ENCODE measurements around the gene HEBP1.
A peak's percentile ranks its signal among the peaks of the same experiment; 100 is the strongest.

HEBP1 gene

DNA sequence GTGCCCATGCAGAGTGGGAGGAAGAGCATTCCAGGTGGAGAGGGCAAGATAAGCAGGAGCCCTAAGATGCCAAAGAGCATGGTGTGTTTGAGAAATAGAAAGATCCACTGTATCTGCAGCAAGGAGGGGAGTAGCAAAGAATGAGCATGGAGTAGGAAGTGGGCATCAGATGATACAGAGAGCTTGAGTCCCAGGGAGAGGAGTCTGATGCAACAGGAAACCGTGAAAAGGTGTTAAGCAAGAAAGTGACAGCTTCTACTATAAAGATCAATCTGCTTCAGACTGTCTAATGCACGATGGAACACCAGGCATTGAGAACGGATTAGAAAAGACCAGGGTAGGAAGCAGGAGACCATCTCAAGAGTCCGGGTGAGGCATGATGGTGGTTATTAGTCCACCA, 35.8 kb downstream of the HEBP1 start:
- no peak overlapping the region for H3K4me3 ChIP-seq (ENCODE audit: low read length)
- DNase-seq (ENCODE audit: low read depth, low spot score) = peak; percentile 66

GRCh38 chr12:12960639-12961209, 39.3 kb downstream of the HEBP1 start:
- no peak for DNase-seq (ENCODE audit: low read depth, low spot score)
- H3K4me3 ChIP-seq (ENCODE audit: low read length) = no peak overlapping the region

- no peak overlapping the region for H3K4me3 ChIP-seq (ENCODE audit: low read length)
- no peak for DNase-seq (ENCODE audit: low read depth, low spot score)
Observed at GRCh38 chr12:12958886-12959285, 41.2 kb downstream of the HEBP1 start.

DNA sequence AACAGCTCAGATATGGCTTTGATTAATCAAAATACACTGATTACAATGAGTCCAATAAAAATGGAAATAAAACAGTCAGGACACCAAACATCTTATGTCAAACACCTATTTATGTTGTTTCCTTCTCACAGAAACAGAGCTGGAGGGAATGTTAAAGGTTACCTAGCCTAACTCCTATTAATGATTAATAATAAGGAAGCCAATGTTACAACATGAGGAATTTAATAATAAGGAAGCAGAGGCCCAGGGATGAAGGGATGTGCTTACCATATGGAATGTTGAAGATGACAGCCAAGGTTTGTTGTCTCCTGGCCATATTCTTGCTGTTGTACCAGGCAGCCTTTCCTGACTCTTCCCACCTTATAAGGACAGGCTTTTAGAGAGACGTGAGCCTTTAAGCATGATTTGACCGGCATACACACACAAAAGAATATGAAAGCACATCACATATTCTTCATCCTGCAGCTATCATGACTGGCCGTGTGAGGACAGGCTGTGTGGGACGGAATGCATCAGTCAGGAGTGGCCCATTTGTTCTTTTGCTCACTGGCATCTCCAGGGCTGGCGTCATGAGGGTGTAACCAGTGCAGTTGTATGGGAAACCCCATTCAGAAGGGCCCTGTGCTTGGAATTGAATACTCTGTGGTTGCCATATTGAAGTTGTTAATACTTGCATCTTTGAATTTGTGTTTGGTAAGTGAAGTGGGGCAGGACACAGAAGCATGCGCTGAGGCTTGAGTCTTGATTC, 45.0 kb downstream of the HEBP1 start:
- DNase-seq (ENCODE audit: low read depth, low spot score) = no peak
- no peak overlapping the region for H3K4me3 ChIP-seq (ENCODE audit: low read length)

GRCh38 chr12:12954356-12954755, 45.7 kb downstream of the HEBP1 start:
- no peak for DNase-seq (ENCODE audit: low read depth, low spot score)
- H3K4me3 ChIP-seq (ENCODE audit: low read length) = no peak overlapping the region

DNA sequence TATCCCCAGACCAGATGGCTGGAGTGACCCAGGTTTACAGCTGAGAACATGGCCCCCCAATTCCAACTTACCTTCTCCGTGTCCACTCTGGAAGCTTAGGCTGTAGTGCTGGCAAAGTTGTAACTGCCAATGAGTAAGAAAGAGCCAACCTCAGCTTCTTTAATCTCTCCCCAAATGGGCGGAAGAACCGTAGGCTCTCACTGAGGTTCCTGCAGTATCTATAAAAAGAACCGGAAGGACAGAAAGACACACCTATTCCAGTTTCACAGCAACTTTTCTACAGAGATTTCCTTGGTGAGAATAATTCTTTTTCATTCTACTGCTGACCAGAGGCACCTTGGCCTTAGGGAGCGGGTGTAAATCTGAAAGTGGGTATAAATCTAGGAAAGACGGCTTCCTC, 48.0 kb downstream of the HEBP1 start, which contains the start of gene GPRC5D:
GPRC5D (minus strand) TSS at position 135 of the 400 bp plus-strand sequence. CDS start 1,786 bp downstream, outside the sequence.
- no peak within 1 kb of the TSS for H3K4me3 ChIP-seq (ENCODE audit: low read length)
- no peak for DNase-seq (ENCODE audit: low read depth, low spot score)

DNA sequence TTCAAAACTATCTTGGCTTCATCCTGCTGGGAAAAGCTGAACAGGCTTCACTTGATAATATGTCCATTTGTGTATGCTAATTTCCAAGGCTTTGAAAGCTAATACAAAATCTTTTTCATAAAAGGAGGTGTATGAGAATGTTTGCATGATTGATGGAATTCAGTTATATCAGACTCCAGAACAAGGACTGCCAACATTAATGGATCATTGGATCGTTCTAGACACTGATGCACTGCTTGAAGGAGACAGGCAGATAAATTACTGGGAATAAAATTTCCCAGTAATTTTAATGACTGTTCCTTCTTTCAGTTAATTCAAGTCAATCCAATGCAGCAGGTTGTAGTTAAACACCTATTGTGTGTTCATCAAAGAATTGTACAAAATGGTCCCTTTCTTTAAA, 48.6 kb downstream of the HEBP1 start:
- no peak for DNase-seq (ENCODE audit: low read depth, low spot score)
- no peak overlapping the region for H3K4me3 ChIP-seq (ENCODE audit: low read length)

DNA sequence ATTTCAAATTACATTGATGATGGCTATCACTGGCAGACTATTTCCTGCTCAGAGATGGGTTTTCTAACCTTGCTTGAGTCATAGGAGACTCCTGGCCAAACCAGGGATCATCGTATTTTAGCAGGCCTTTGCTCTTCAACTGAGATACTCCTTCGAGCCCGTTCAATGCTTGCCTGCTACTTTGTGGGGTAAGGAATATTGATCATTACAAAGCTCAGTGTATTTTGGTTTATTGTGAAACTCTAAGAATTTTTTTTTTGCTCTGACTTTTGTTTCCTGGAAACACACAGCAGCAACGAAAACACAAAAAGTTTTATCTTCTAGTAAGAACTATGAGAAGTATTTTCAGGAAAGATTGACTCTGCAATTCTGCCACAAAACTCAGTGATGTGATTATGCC, 52.2 kb downstream of the HEBP1 start:
- no peak overlapping the region for H3K4me3 ChIP-seq (ENCODE audit: low read length)
- DNase-seq (ENCODE audit: low read depth, low spot score) = no peak

- H3K4me3 ChIP-seq (ENCODE audit: low read length) = no peak overlapping the region
- no peak for DNase-seq (ENCODE audit: low read depth, low spot score)
Observed at GRCh38 chr12:12946686-12947355, 53.2 kb downstream of the HEBP1 start.

DNA sequence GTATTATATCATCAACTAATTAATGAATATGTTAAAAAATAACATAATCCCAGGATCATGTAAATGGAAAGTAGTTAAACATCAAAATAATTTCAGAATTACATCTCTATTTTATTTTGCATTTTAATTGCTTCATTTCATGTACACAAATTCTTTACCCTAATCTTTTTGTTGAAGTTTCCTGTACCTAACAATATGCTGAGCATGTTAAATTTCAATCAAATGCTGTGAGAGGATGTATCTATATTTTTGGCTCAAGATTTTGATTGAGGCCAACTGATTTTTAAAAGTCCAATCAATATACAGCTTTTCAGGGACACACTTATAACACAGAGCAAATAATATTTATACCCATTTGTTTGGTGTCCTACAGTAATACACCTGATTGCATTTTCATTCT, 54.5 kb downstream of the HEBP1 start:
- H3K4me3 ChIP-seq (ENCODE audit: low read length) = no peak overlapping the region
- DNase-seq (ENCODE audit: low read depth, low spot score) = no peak

- no peak for DNase-seq (ENCODE audit: low read depth, low spot score)
- H3K4me3 ChIP-seq (ENCODE audit: low read length) = no peak overlapping the region
Observed at GRCh38 chr12:12943586-12944260, 56.3 kb downstream of the HEBP1 start.

DNA sequence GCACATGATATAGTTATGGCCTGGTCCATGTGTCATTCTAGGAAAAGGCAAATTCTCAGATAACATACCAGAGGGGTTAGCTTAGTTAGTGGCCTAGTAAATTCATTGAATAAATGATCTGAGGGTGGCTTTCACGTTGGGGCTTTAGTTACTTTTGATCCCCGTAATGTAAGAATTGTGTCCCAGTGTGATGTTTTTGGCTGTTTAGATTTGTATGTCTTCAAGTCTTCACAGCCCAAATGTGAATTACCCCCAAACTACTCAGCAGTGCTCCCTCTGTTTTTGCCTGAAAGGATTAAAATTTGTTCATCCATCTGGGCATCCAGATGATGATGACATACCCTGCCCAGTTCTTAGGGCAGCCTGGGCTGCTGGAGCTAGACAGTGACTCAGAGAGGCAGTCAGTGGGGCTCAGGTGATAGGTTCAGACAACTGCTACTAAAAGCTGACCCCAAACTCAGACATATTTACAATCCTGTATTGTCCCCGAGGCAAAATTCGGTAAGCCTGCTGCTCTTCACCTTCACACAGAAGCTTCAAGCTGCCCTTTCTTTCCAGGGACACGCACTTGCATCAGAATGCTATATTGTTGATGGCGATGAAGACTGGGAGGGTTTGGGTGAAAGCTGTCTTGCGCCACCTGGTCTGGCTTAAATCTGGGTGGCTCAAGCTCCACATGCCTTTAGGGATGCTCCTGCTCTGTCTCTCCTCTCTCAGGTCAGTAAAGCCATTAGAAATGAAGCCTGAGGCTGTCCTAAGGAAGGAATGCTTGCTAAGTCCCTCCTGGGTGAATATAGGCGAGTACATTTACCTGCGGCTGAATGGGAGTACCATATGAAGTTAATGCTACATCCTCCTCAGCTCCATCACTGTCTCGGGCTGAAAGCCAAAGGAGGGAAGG, 58.4 kb downstream of the HEBP1 start:
- H3K4me3 ChIP-seq (ENCODE audit: low read length) = no peak overlapping the region
- DNase-seq (ENCODE audit: low read depth, low spot score) = no peak

DNA sequence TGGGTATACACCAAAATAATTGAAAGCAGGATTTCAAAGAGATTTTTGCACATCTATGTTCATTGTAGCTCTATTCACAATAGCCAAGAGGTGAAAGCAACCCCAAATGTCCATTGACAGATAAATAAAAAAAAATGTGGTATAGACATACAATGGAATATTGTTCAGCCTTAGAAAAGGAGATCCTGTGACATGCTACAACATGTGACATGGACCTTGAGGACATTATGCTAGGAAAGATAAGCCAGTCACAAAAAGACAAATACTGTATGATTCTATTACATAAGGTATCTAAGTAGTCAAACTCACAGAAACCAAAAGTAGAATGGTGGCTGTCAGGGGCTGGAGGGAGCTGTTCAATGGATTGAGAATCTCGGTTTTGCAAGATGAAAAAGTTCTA, 60.2 kb downstream of the HEBP1 start:
- H3K4me3 ChIP-seq (ENCODE audit: low read length) = no peak overlapping the region
- no peak for DNase-seq (ENCODE audit: low read depth, low spot score)

DNA sequence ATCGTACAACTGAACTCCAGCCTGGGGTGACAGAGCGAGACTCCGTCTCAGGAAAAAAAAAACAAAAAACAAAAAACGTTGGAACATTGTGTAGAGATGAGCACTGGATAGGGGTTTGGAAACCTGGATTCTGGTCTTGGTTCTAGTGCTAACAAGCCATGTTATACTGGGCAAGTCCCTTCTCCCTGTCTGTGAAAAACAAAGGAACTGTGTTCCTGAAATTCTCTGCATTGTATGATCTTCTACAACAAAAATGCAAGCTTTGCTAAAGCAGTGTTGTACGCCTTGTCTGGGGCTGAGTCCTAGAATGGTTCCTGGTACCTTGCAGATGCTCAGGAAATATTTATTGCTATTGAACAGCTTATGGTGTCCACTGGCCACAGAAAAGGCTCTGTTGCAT, 61.5 kb downstream of the HEBP1 start:
- H3K4me3 ChIP-seq (ENCODE audit: low read length) = no peak overlapping the region
- no peak for DNase-seq (ENCODE audit: low read depth, low spot score)

- DNase-seq (ENCODE audit: low read depth, low spot score) = no peak
- H3K4me3 ChIP-seq (ENCODE audit: low read length) = no peak overlapping the region
Observed at GRCh38 chr12:12936983-12937491, 63.0 kb downstream of the HEBP1 start.

DNA sequence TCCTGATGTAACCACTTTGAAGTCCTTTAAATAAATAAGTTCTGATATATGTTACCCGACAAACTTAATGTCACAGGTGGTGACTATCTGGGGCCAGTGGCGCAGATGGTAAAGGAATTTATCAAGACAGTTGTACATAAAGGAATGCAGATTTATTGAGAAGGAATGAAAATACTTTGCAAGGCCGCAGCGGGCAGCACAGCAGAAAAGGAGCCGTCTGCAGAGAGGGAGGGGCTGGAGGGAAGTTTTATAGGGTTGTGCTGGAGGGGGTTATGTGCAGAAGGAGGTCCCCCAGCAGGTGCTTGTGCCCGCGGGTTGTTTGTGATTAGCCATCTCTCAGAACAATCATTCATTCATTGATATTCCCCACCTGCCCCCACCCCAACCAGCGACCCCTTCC, 65.5 kb downstream of the HEBP1 start:
- no peak for DNase-seq (ENCODE audit: low read depth, low spot score)
- no peak overlapping the region for H3K4me3 ChIP-seq (ENCODE audit: low read length)

- H3K4me3 ChIP-seq (ENCODE audit: low read length) = no peak overlapping the region
- DNase-seq (ENCODE audit: low read depth, low spot score) = no peak
Observed at GRCh38 chr12:12933742-12934141, 66.3 kb downstream of the HEBP1 start.

DNA sequence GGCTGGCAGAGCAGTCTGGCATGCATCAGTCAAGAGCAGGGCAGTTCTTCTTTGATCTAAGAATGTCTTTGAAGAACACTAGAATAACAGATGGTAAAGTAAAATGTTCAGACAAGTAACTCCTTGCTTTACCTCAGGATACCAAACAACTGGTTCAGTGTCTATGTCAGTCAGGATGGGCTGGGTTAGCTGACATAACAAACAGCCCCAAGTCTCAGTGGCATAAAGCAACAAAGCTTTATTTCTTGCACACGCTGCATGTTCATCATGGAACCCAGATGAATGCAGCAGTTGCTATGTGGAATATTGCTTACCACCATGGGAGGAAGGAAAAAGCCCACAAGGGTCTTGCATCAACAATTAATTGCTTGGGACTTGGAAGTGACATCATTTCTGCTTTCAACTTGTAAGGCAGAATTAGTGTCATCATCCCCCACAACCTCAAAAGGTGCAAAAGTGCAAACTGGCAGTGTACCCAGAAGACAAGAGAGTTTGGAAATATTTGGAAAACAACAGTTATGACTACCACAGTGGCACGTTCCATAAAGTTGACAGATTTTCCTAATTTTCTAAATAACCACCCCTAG, 69.3 kb downstream of the HEBP1 start:
- H3K4me3 ChIP-seq (ENCODE audit: low read length) = no peak overlapping the region
- DNase-seq (ENCODE audit: low read depth, low spot score) = no peak
